IgD-negative memory B cell (primary cell): ENCODE results near the gene FBXW12. TPM values are rescaled to one million over a fixed set of nuclear protein-coding genes. Genes with fewer than 3 reads are reported as not detected.

Source experiments
- H3K27ac Mint-ChIP-seq, 3 donors: one replicate each; pipeline ENCODE4 v1.8.0; 2020 to 2022; ENCODE audit warnings: mild to moderate bottlenecking in 3 of 3, mixed read lengths in 3 of 3, moderate library complexity in 1 of 3
- H3K27me3 Mint-ChIP-seq: one replicate; pipeline ENCODE4 v1.8.0; 2021; ENCODE audit warnings: mixed read lengths
- H3K36me3 Mint-ChIP-seq: one replicate; pipeline ENCODE4 v1.8.0; 2020; ENCODE audit warnings: mild to moderate bottlenecking, mixed read lengths
- H3K4me1 Mint-ChIP-seq, 3 donors: one replicate each; pipeline ENCODE4 v1.8.0; 2020 to 2022; ENCODE audit warnings: mixed read lengths in 3 of 3, mild to moderate bottlenecking in 1 of 3
- H3K4me3 Mint-ChIP-seq, 4 donors: one replicate each; pipeline ENCODE4 v1.8.0; 2020 to 2022; ENCODE audit warnings: mild to moderate bottlenecking in 4 of 4, mixed read lengths in 4 of 4, moderate library complexity in 3 of 4
- H3K9me3 Mint-ChIP-seq, 3 donors: one replicate each; pipeline ENCODE4 v1.8.0; 2020 to 2021; ENCODE audit warnings: mixed read lengths in 3 of 3, mild to moderate bottlenecking in 1 of 3
- polyA plus RNA-seq: library from polyadenylated mRNA; unstranded; fragments of 300-500 nt; fragmentation: Illumina TruSeq; gene quantifications from one replicate; pipeline ENCODE4 v1.2.3, GENCODE V29; 2021

FBXW12 gene
- polyA plus RNA-seq, 1 donor from 2014 or later, result not detected

DNA sequence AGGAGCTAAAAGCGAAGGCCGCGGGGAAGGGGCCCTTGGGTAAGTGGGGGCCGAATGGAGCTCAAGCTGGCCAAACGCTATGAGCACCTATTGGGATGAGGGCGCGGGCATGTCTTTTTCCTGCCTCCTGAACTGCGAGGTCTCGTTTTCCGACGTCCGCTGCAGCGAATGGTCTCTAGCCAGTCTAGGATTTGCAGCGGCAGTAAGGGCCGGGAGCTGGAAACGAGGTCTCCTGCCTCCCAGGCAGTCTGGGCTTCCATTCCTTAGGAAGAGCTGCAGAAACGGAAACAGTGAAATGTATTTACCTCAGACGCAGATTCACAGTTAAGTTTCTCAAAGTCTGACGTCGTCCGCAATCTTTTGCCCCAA lies 68.6 kb downstream of the FBXW12 start:
- Mint-ChIP-seq H3K27ac (peak overlapping the region; percentile 88 to 99 (median 97)), H3K9me3 (no peaks in the 10 kb centered on the region), H3K27me3 (no peaks in the 10 kb centered on the region), H3K4me3 (peak overlapping the region; percentile 92 to 100 (median 95)), H3K36me3 (peaks cover 2% of the 10 kb centered on the region), H3K4me1 (peaks cover 22 to 34% (median 23%) of the 10 kb centered on the region in 3 donors)

- Mint-ChIP-seq H3K4me3 (peak overlapping the region; percentile 76 to 100 (median 92)), H3K27me3 (no peaks in the 10 kb centered on the region), H3K9me3 (no peaks in the 10 kb centered on the region), H3K36me3 (peaks cover 2% of the 10 kb centered on the region), H3K27ac (peak overlapping the region in 2 of 3 donors; percentile 88 to 99), H3K4me1 (peaks cover 33 to 41% (median 34%) of the 10 kb centered on the region in 3 donors)
These were observed 69.9 kb downstream of the FBXW12 start for GRCh38 chr3:48441940-48442339.

Other genes with a start within 250 kb of the FBXW12 start
- not detected for gene CDC25A, start 183.8 kb upstream of the FBXW12 start, polyA plus RNA-seq
- gene CAMP, start 148.7 kb upstream of the FBXW12 start, polyA plus RNA-seq, result 1.1 TPM
- gene ZNF589, start 131.1 kb upstream of the FBXW12 start, polyA plus RNA-seq, result 9.1 TPM
- gene NME6, start 70.9 kb upstream of the FBXW12 start, polyA plus RNA-seq, result 81.1 TPM
- gene SPINK8, start 38.6 kb upstream of the FBXW12 start, polyA plus RNA-seq, result not detected
- not detected for gene PLXNB1, start 57.9 kb downstream of the FBXW12 start, polyA plus RNA-seq
- 13.4 TPM for gene CCDC51, start 67.9 kb downstream of the FBXW12 start, polyA plus RNA-seq
- 701 TPM for gene TMA7, start 68.0 kb downstream of the FBXW12 start, polyA plus RNA-seq
- 13.9 TPM for gene ATRIP, start 74.5 kb downstream of the FBXW12 start, polyA plus RNA-seq
- 307 TPM for gene SHISA5, start 132.0 kb downstream of the FBXW12 start, polyA plus RNA-seq
- 1.5 TPM for gene PFKFB4, start 184.6 kb downstream of the FBXW12 start, polyA plus RNA-seq
- not detected for gene UCN2, start 191.6 kb downstream of the FBXW12 start, polyA plus RNA-seq
- not detected for gene COL7A1, start 223.1 kb downstream of the FBXW12 start, polyA plus RNA-seq
- 147 TPM for gene UQCRC1, start 237.4 kb downstream of the FBXW12 start, polyA plus RNA-seq
- gene TMEM89, start 249.6 kb downstream of the FBXW12 start, polyA plus RNA-seq, result not detected